Measurements from ENCODE around the gene VIPR1.
"Not testable (repeated sequence)": the region's sequence is repeated elsewhere in the genome, so short reads cannot be mapped to it uniquely, and the experiment has no call there.

The VIPR1 gene

GRCh38 chr3:42578054-42578453 lies 75.6 kb downstream of the VIPR1 start:
- Histone ChIP-seq H3K4me3 (ENCODE audit: low read depth, low read length) (no peak overlapping the region), H3K27me3 (replicated peaks) (no peaks in the 10 kb centered on the region), H3K27ac (no peak overlapping the region), H3K36me3 (replicated peaks) (peaks cover 5% of the 10 kb centered on the region)
- TF ChIP-seq CTCF (IDR thresholded peaks at IDR 0.05; ENCODE audit: low read depth, low read length, missing control alignments), result no peak
- in situ Hi-C loops (cut with HindIII; ENCODE audit: low pct_ligation_motif_present, low sequenced_read_pairs), result no loop called here
- no peak for DNase-seq

GRCh38 chr3:42579346-42579745 lies 76.9 kb downstream of the VIPR1 start:
- in situ Hi-C loops (cut with HindIII; ENCODE audit: low pct_ligation_motif_present, low sequenced_read_pairs); H3K36me3 ChIP-seq (replicated peaks); DNase-seq; H3K27me3 ChIP-seq (replicated peaks); H3K27ac ChIP-seq; H3K4me3 ChIP-seq (ENCODE audit: low read depth, low read length): not testable (repeated sequence)

- peak overlapping the region; percentile 84 for H3K4me3 ChIP-seq (ENCODE audit: low read depth, low read length)
- DNase-seq, result peak; percentile 5
- no peaks in the 10 kb centered on the region for H3K27me3 ChIP-seq (replicated peaks)
- peaks cover 3% of the 10 kb centered on the region for H3K36me3 ChIP-seq (replicated peaks)
- peak overlapping the region; percentile 66 for H3K27ac ChIP-seq
- no peak for TF ChIP-seq CTCF (IDR thresholded peaks at IDR 0.05; ENCODE audit: low read depth, low read length, missing control alignments)
- in situ Hi-C loops (cut with HindIII; ENCODE audit: low pct_ligation_motif_present, low sequenced_read_pairs), result no loop called here
Measured at GRCh38 chr3:42581400-42581708, 78.9 kb downstream of the VIPR1 start.

- Histone ChIP-seq H3K4me3 (ENCODE audit: low read depth, low read length) (peak within 1 kb of the TSS; percentile 84), H3K36me3 (replicated peaks) (peaks cover 3% of the 10 kb centered on the region)
- in situ Hi-C loops (cut with HindIII; ENCODE audit: low pct_ligation_motif_present, low sequenced_read_pairs), result no loop called here
Measured at GRCh38 chr3:42581709-42582473, 79.4 kb downstream of the VIPR1 start, which contains the start of gene SEC22C. Gene SEC22C (minus strand): TSS chr3:42581967. CDS start chr3:42569046, 12,921 bp downstream.

GRCh38 chr3:42582474-42583070 lies 80.1 kb downstream of the VIPR1 start:
- peak overlapping the region; percentile 84 for H3K4me3 ChIP-seq (ENCODE audit: low read depth, low read length)
- in situ Hi-C loops (cut with HindIII; ENCODE audit: low pct_ligation_motif_present, low sequenced_read_pairs), result no loop called here
- no peak for DNase-seq
- TF ChIP-seq CTCF (IDR thresholded peaks at IDR 0.05; ENCODE audit: low read depth, low read length, missing control alignments), result no peak
- H3K36me3 ChIP-seq (replicated peaks), result peaks cover 3% of the 10 kb centered on the region
- no peaks in the 10 kb centered on the region for H3K27me3 ChIP-seq (replicated peaks)
- H3K27ac ChIP-seq, result peak overlapping the region; percentile 66

More at GRCh38 chr3:42581709-42582473, 79.4 kb downstream of the VIPR1 start, which contains the start of gene SEC22C:
- peak; percentile 88 for DNase-seq
- Histone ChIP-seq H3K27me3 (replicated peaks) (no peaks in the 10 kb centered on the region), H3K27ac (peak within 1 kb of the TSS; percentile 66)
- peak; percentile 24 for TF ChIP-seq CTCF (IDR thresholded peaks at IDR 0.05; ENCODE audit: low read depth, low read length, missing control alignments)

All from brain microvascular endothelial cell (primary cell).